HG02970 (cell line): ENCODE results near the gene RABL3.
"Not testable (repeated sequence)": the region's sequence is repeated elsewhere in the genome, so short reads cannot be mapped to it uniquely, and the experiment has no call there.

Source experiments
- ATAC-seq: cut with Tn5 transposase; IDR thresholded peaks from one replicate; pipeline ENCODE4 v1.9.1; 2021; ENCODE audit warnings: mild to moderate bottlenecking, moderate library complexity, moderate number of reproducible peaks; ENCODE audit not compliant: unreplicated experiment, low FRiP score

The RABL3 gene

DNA sequence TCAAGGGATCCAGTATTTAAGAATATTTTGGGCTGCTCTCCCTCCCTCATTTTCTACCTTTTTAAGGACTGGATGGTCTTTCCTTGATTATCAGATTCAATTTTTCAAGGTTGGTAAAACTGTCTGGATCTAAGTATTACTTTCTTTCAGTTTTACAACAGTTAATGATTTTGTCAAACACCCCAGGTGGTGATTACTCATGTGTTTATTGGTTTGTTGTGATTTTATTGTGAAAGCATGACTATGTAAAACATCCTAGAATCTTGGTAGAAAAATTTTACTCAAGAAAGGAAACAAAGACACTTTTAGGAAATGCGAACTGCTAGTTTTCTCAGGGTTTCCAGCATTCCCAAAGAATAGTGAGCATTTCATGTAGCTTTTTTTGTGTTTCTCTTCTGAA is 7.5 kb upstream of the RABL3 start:
- ATAC-seq = no peak

DNA sequence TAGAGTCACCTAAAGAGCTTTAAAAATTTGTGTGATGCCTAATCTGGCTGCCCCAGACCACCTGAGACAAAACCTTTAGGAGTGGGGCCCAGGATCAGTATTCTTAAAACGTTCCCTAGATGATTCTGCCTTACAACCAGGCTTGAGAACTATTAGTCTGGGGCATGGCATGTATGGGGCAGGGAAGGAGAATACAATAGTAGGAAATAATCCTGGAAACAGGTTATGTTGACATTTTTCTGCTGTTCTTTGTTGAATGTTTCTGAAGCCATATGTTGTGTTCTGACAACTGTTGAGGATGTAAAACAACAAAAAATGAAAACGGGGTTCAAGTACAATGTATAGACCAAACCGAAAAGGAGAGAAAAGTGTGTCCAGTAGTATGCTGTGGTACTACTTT is 3.1 kb upstream of the RABL3 start:
- ATAC-seq = no peak

DNA sequence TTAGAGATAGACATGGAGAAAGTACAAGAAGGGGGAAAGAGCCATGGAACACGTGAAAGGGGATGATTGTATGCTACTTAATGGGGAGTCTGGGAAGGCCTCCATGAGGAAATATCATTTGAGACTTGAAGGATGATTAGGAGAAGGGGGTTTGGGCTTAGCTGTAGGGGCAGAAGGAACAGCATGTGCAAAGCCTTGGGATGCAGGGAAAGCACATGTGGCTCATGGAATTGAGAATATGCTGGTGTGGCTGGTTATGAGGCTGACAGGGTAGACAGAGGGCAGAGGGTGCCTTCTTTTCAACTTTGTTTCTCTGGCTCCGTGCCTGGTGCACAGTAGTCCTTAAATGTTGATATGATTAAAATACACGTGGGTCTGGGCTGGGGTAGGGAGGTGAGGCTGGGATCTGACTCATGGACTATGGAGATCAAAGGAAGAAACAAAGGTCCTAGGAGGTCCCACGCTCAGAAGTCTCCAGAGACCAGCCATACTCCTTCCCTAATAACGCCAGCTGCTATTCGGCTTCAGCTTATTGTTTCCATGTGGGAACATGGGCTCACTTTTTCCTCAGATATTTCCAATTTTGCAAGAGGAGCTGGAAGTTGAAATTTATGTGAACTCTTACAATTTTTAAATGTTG is 1.4 kb upstream of the RABL3 start:
- ATAC-seq = no peak

- peak; percentile 21 for ATAC-seq
Measured at GRCh38 chr3:120742849-120743365, 591 bp upstream of the RABL3 start.

- no peak for ATAC-seq
Measured at GRCh38 chr3:120741837-120742197, 499 bp downstream of the RABL3 start.

DNA sequence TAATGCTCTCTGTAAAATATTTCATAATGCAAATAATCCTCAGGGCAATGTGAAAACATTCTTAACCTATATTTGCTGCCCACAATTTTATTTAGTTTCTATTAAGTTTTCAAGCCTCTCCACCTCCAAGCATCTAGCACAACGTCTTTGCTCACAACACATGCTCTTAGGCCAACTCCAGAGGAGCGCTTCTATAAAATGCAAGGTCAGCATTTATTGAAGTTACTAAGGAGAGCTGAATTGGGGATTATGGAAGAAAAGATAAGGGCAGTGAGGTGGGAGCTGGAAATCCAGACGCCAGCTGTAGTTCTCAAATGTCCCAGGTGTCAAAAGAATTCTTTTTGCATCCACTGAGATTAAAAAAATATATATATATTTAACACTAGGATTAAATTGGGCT is 996 bp downstream of the RABL3 start:
- ATAC-seq = no peak

GRCh38 chr3:120738006-120738405 is 4.3 kb downstream of the RABL3 start:
- not testable (repeated sequence) for ATAC-seq

- no peak for ATAC-seq
Measured at GRCh38 chr3:120730576-120731542, 11.5 kb downstream of the RABL3 start.

GRCh38 chr3:120726791-120727190 is 15.5 kb downstream of the RABL3 start:
- ATAC-seq = no peak

- ATAC-seq = not testable (repeated sequence)
Measured at GRCh38 chr3:120719167-120719834, 23.0 kb downstream of the RABL3 start.

DNA sequence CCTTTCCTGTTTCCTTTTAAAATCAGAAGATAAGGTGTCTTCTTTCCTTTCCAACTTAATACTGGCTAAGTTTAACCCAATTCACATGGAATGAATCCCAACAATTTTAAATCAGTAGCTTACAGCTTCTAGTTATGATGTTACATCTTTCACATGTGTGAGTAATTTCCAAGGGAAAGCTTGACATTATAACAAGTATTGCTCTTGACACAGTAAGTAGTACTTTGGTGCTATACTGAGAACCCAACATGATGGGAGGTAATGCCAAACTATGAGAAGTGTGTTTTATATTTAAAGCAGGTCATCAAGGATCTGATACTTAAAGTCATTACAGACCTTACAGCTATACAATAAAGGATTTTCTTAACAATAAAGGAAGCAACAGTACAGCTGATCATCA is 29.1 kb downstream of the RABL3 start:
- ATAC-seq = no peak

GRCh38 chr3:120710369-120710768 is 31.9 kb downstream of the RABL3 start:
- no peak for ATAC-seq

GRCh38 chr3:120708408-120708807 is 33.9 kb downstream of the RABL3 start:
- no peak for ATAC-seq

DNA sequence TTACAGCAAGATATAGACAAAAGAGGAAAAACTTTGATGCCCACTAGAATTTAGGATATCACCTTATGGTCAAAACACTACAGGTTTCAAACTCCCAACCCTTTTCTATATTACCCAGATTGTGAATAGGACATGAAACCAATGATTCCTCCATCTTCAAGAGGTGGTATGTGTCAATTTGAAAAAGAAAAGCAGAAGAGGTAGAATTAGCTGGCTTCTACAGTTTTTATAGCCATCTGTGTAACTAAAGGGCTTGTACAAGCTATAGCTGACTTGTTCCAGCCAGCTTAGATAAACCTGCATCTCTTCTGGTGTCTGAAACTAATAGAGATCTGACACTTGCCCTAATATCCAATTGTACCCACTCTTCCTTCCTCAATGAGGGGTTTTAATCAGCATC is 35.4 kb downstream of the RABL3 start:
- no peak for ATAC-seq

GRCh38 chr3:120705884-120706582 is 36.3 kb downstream of the RABL3 start:
- ATAC-seq = no peak

GRCh38 chr3:120699333-120699732 is 43.0 kb downstream of the RABL3 start:
- no peak for ATAC-seq

DNA sequence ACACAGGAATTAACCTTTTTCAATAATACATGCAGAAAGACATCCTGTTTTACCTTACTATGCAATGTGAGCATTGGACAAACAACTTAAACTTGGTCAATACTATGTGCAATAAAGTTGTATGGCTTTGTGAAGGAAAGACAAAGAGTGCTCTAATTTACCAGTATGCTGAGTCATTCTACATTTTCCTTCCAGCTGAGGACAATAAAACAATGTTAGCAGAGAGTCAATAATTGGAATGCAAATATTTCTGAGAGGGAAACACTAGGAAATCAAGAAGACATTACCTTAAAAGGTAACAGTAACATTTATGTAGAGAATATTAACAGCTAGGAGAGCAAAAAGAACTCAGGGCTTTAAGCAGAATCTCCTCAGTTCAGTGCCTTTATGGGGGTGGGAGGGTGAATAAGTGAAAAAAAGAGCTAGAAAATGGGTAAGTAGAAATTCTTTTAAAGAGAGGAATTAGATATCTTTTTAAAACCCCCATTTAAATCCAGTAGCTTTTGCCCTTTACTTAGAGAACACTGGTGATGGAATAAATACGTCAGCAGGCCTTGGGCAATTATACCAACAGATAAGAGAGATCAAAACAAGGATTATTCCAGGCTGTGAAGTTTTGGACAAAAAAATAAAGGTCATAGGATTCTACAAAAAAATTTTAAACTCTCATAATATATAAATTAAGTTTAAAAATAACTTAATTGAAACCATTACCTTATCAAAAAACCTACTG is 48.7 kb downstream of the RABL3 start:
- ATAC-seq = no peak

- ATAC-seq = no peak
Measured at GRCh38 chr3:120689395-120689794, 52.9 kb downstream of the RABL3 start.

DNA sequence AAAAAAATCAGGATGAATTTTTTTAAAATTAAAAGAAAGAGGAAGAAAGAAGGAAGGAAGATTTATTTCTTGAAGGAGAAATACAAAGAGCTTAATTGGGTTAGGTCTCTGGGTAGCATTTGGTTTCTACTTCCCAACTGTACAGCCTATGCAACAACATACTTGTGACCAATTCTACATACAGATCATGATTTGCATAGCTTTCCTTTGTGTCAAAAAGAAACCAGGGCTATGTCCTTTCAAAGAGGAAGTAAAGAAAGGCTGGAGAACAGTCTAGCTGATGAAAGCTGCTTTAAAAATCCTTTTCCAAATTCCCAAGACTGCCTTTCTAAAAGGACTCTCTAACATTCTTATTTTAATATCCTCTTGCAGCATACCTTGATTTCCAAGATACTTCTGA is 54.2 kb downstream of the RABL3 start:
- ATAC-seq = peak; percentile 72

GRCh38 chr3:120685411-120685810 is 56.9 kb downstream of the RABL3 start:
- ATAC-seq = no peak
